Neural cell (in vitro differentiated cells): ENCODE measurements around the gene QPRT. TPM values are rescaled to one million over a fixed set of nuclear protein-coding genes. Genes with fewer than 3 reads are reported as not detected.

Experiments used
- H2AFZ ChIP-seq: fragments of 200-600, 300-800 bp; sonication (generic), shearing (Covaris generic); 2 replicates; pipeline ENCODE4 v1.6.0; 2014; ENCODE audit warnings: low read depth, mild to moderate bottlenecking, antibody characterized with exemption, low read length, moderate library complexity
- H3F3A ChIP-seq: fragments of 200-600 bp; shearing (Covaris generic); 2 replicates; pipeline ENCODE4 v1.6.1; 2016; ENCODE audit warnings: mild to moderate bottlenecking, moderate library complexity, mixed read lengths, antibody characterized with exemption, low read length; ENCODE audit not compliant: insufficient read depth, poor library complexity, severe bottlenecking
- H3K27ac ChIP-seq: fragments of 200-600, 300-800 bp; sonication (generic), shearing (Covaris generic); 2 replicates; pipeline ENCODE4 v1.5.1; 2014; ENCODE audit warnings: mild to moderate bottlenecking, low read length, moderate library complexity
- H3K27me3 ChIP-seq: fragments of 300-800, 200-600 bp; sonication (generic), shearing (Covaris generic); 2 replicates; pipeline ENCODE4 v1.6.0; 2014; ENCODE audit warnings: mild to moderate bottlenecking, low read depth, low read length, moderate library complexity; ENCODE audit not compliant: insufficient read depth
- H3K36me3 ChIP-seq: fragments of 300-800, 200-600 bp; sonication (generic), shearing (Covaris generic); 2 replicates; pipeline ENCODE4 v1.5.1; 2014; ENCODE audit warnings: mild to moderate bottlenecking, antibody characterized with exemption, low read length, moderate library complexity; ENCODE audit not compliant: insufficient read depth
- H3K4me2 ChIP-seq: fragments of 300-800, 200-600 bp; sonication (generic), shearing (Covaris generic); 2 replicates; pipeline ENCODE4 v1.6.0; 2014; ENCODE audit warnings: mild to moderate bottlenecking, low read length
- H3K4me3 ChIP-seq: fragments of 300-800, 200-600 bp; sonication (generic), shearing (Covaris generic); 2 replicates; pipeline ENCODE4 v1.5.1; 2014; ENCODE audit warnings: mild to moderate bottlenecking, low read length, moderate library complexity
- H3K79me2 ChIP-seq: fragments of 200-600 bp; shearing (Covaris generic); replicated peaks from 2 replicates; pipeline ENCODE4 v1.6.0; 2014; ENCODE audit warnings: mild to moderate bottlenecking, low read length, moderate library complexity; ENCODE audit not compliant: insufficient read depth
- H3K9ac ChIP-seq: fragments of 300-800, 200-600 bp; sonication (generic), shearing (Covaris generic); 2 replicates; pipeline ENCODE4 v1.6.1; 2016; ENCODE audit warnings: mild to moderate bottlenecking, low read length, mixed read lengths
- H3K9me2 ChIP-seq: fragments of 200-600 bp; shearing (Covaris generic); 2 replicates; pipeline ENCODE4 v1.6.1; 2016; ENCODE audit warnings: mild to moderate bottlenecking, low read length, mixed read lengths; ENCODE audit not compliant: insufficient read depth
- H3K9me3 ChIP-seq: fragments of 200-600, 300-800 bp; sonication (generic), shearing (Covaris generic); 2 replicates; pipeline ENCODE4 v1.6.1; 2016; ENCODE audit warnings: mild to moderate bottlenecking, mixed run types, low read length, moderate library complexity, mixed read lengths
- H4K20me1 ChIP-seq: fragments of 200-600 bp; shearing (Covaris generic); 2 replicates; pipeline ENCODE4 v1.6.1; 2016; ENCODE audit warnings: mild to moderate bottlenecking, mixed run types; ENCODE audit not compliant: insufficient read depth
- CTCF ChIP-seq: fragments of 450-650 bp; IDR thresholded peaks from 2 replicates; pipeline ENCODE4 v1.5.1; 2014; ENCODE audit warnings: antibody characterized with exemption, mild to moderate bottlenecking, moderate library complexity; ENCODE audit not compliant: poor library complexity, severe bottlenecking
- EP300 ChIP-seq: fragments of 450-650 bp; conservative IDR thresholded peaks from 2 replicates; pipeline ENCODE4 v1.6.1; 2014; ENCODE audit warnings: antibody characterized with exemption, mild to moderate bottlenecking, moderate library complexity; ENCODE audit not compliant: poor library complexity, severe bottlenecking
- EZH2 ChIP-seq: fragments of 200-600, 300-800 bp; shearing (Covaris generic), sonication (generic); IDR thresholded peaks from 2 replicates; pipeline ENCODE4 v1.6.1; 2014; ENCODE audit warnings: antibody characterized with exemption, low read length, borderline replicate concordance, mild to moderate bottlenecking; ENCODE audit not compliant: insufficient read depth, poor library complexity, severe bottlenecking
- MXI1 ChIP-seq: fragments of 450-650 bp; conservative IDR thresholded peaks from 2 replicates; pipeline ENCODE4 v1.6.1; 2014; ENCODE audit warnings: antibody characterized with exemption, mild to moderate bottlenecking; ENCODE audit not compliant: poor library complexity, severe bottlenecking
- POLR2AphosphoS5 ChIP-seq: IDR thresholded peaks from 2 replicates; pipeline ENCODE4 v1.6.1; 2012
- RAD21 ChIP-seq: fragments of 450-650 bp; conservative IDR thresholded peaks from 2 replicates; pipeline ENCODE4 v1.6.1; 2014; ENCODE audit warnings: antibody characterized with exemption, mild to moderate bottlenecking, moderate library complexity
- REST ChIP-seq: IDR thresholded peaks from 2 replicates; pipeline ENCODE4 v1.6.1; 2012; ENCODE audit warnings: borderline replicate concordance
- SMC3 ChIP-seq: fragments of 450-650 bp; conservative IDR thresholded peaks from 2 replicates; pipeline ENCODE4 v1.6.1; 2014; ENCODE audit warnings: antibody characterized with exemption, mild to moderate bottlenecking, moderate library complexity; ENCODE audit not compliant: poor library complexity
- TAF1 ChIP-seq: IDR thresholded peaks from 2 replicates; pipeline ENCODE4 v1.6.1; 2012; ENCODE audit warnings: low read depth
- polyA plus RNA-seq: library from polyadenylated mRNA; depleted of rRNA; stranded (reverse); fragments of >200 nt; gene quantifications from 2 replicates; pipeline ENCODE4 v1.2.3, GENCODE V29; 2014

The QPRT gene
- polyA plus RNA-seq, 1 donor from 2014 or later, result 2.7 TPM

GRCh38 chr16:29667755-29668154 lies 11.2 kb upstream of the QPRT start:
- Histone ChIP-seq H3K9me2 (no peaks in the 10 kb centered on the region), H3K4me2 (no peak overlapping the region), H3K4me3 (no peak overlapping the region), H3K27ac (no peak overlapping the region), H2AFZ (no peak overlapping the region), H3K9me3 (no peaks in the 10 kb centered on the region), H3F3A (no peaks in the 10 kb centered on the region), H3K27me3 (no peaks in the 10 kb centered on the region), H4K20me1 (no peaks in the 10 kb centered on the region), H3K36me3 (no peaks in the 10 kb centered on the region), H3K79me2 (no peaks in the 10 kb centered on the region), H3K9ac (no peak overlapping the region)
- no peak for TF ChIP-seq CTCF
- TF ChIP-seq MXI1, result no peak
- no peak for TF ChIP-seq TAF1
- TF ChIP-seq EP300, result no peak
- TF ChIP-seq POLR2AphosphoS5, result no peak
- no peak for TF ChIP-seq REST
- no peak for TF ChIP-seq EZH2
- TF ChIP-seq RAD21, result no peak
- no peak for TF ChIP-seq SMC3

GRCh38 chr16:29668267-29668666 lies 10.7 kb upstream of the QPRT start:
- no peak overlapping the region for H3K4me2 ChIP-seq
- H3K4me3 ChIP-seq, result no peak overlapping the region
- no peaks in the 10 kb centered on the region for H3K9me2 ChIP-seq
- H3K79me2 ChIP-seq, result no peaks in the 10 kb centered on the region
- H3K27me3 ChIP-seq, result no peaks in the 10 kb centered on the region
- no peak overlapping the region for H2AFZ ChIP-seq
- H3K27ac ChIP-seq, result no peak overlapping the region
- no peak for TF ChIP-seq EP300
- no peak for TF ChIP-seq POLR2AphosphoS5
- TF ChIP-seq MXI1, result no peak
- TF ChIP-seq REST, result no peak
- TF ChIP-seq RAD21, result no peak
- TF ChIP-seq CTCF, result no peak
- H3F3A ChIP-seq, result no peaks in the 10 kb centered on the region
- no peaks in the 10 kb centered on the region for H4K20me1 ChIP-seq
- no peaks in the 10 kb centered on the region for H3K9me3 ChIP-seq
- H3K36me3 ChIP-seq, result no peaks in the 10 kb centered on the region
- H3K9ac ChIP-seq, result no peak overlapping the region
